ENCODE measurements around the gene OOSP2.

The OOSP2 gene

DNA sequence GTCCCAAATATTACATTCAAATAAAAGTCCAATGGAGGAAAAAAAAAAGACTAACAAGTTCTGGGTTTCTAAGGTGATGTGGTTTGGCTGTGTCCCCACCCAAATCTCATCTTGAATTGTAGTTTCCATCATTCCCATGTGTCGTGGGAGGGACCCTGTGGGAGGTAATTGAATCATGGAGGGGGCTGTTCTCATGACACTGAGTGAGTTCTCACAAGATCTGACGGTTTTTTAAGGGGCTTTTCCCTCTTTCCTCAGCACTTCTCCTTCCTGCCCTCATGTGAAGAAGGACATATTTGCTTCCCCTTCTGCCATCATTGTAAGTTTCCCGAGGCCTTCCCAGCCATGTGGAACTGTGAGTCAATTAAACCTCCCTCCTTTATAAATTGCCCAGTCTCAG is 40.3 kb downstream of the OOSP2 start:
- DNase-seq (ENCODE audit: low spot score) = no peak

DNA sequence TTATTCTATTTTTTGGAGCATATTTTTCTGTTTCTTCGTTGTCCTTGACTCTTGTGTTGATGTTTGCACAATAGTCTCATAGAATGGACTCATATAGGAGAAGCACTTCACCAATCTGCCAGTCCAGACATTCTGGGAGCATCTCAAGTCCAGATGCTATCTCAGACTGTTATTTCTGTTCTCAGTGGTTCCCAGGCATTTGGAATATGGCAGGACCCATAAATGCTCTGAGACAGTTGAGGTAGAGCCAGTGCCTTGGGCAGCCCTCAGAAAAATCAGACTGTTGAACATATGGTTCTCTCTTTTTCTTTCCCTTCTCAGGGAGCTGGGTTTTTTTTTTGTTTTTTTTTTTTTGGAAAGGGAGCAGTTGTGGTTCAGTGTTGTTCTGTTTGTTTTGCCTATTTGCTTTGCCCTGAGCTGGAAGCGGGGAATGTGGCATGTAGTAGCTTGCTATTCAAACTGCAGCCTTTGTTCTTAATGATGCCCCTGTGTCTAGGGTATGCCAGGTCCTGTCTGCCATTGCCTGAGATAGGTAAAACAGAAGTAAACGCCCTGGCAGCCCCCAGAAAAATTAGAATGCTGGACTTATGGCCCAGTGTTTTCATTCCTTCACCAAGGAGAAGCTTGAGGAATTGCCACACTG is 44.5 kb downstream of the OOSP2 start:
- DNase-seq (ENCODE audit: low spot score) = no peak

DNA sequence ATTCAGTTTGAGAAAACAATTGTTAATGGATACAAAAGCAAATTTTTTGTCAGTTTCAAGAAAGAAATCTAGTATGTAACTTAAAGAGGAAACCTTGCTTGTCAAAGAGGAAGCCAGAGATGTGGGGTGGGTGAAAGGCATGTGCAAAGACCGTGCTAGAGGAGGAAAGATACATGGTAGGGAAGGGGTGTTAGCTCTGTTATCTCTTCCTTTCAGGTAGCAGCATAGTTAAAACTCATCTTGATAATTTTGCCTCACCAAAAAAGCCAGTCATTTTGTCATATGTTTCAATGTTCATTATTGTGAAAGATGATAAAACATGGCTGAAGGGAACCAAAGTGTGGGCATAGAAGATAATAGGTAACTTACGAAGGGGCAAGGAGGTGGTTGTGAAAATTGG is 45.7 kb downstream of the OOSP2 start:
- DNase-seq (ENCODE audit: low spot score) = no peak

DNA sequence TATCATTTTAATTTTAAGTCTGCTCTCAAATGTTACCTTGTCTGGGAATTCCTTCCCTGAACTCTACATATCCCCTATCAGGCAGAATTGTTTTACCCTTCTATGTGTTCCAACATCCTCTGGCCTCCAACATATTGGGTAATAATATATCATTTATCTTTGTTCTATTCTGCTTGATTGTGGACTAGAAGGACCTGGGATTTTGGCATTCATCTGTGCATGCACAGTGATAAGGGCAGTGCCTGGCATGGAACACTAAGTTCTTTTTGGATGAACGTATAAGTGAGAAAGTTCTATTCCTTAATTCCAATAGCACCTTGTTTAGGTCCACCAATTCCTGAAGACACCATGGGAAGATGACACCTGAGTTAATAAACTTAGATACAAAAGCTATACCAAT is 47.0 kb downstream of the OOSP2 start:
- DNase-seq (ENCODE audit: low spot score) = no peak

DNA sequence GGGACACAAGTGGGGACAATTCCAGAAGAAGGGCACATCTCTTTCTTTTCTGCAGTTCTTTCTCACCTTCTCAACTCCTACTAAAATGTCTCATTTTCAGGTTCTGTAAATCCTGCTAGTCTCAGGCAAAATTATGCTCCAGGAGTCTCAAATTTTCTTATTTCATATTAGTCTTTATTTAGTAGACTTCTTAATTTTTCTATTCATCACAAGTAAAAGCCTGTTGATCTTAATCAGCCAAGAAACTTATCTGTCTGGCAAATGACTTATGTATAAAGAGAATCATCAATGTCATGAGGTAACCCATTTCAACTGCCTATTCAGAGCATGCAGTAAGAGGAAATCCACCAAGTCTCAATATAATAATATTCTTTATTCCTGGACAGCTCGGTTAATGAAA is 48.2 kb downstream of the OOSP2 start, which contains the start of gene MS4A2:
Gene MS4A2 (plus strand): TSS at position 301 of the 400 bp plus-strand sequence. CDS start 102 bp downstream, outside the sequence.
- no peak for DNase-seq (ENCODE audit: low spot score)

DNA sequence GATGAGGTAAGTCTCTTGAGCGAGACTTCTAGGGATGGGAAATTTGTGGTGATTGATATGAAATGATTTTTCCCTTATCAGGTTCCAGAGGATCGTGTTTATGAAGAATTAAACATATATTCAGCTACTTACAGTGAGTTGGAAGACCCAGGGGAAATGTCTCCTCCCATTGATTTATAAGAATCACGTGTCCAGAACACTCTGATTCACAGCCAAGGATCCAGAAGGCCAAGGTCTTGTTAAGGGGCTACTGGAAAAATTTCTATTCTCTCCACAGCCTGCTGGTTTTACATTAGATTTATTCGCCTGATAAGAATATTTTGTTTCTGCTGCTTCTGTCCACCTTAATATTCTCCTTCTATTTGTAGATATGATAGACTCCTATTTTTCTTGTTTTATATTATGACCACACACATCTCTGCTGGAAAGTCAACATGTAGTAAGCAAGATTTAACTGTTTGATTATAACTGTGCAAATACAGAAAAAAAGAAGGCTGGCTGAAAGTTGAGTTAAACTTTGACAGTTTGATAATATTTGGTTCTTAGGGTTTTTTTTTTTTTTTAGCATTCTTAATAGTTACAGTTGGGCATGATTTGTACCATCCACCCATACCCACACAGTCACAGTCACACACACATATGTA is 55.4 kb downstream of the OOSP2 start:
- no peak for DNase-seq (ENCODE audit: low spot score)

DNA sequence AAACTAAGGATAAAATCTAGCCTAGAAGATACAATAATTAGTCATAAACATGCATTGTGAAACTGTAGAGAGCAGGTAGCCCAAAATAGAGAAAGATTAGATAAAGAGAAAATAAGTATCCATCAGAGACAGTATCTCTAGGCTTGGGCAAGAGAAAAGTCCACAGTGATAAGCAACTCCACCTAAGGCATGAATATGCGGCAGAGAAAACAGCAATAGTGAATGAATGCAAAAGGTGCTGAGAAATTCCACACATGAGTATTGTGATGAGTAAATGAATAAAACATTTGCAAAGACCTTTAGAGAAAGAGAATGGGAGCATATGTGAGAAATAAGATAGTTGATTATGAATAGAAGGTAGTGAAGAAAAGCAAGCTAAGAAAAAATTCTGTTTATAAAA is 57.0 kb downstream of the OOSP2 start:
- DNase-seq (ENCODE audit: low spot score) = no peak
